Measurements from ENCODE around the gene KMO.

Gene KMO

GRCh38 chr1:241624935-241625334, 92.8 kb downstream of the KMO start:
- Histone ChIP-seq H4K8ac (ENCODE audit: low read length) (no peak overlapping the region), H3K4me1 (ENCODE audit: control insufficient read depth, insufficient read depth, low read depth, low read length) (peaks cover 4% of the 10 kb centered on the region), H3K23ac (ENCODE audit: low read length in 2 of 2) (no peak overlapping the region), H3K9ac (ENCODE audit: low read length) (no peak overlapping the region), H3K79me1 (replicated peaks; ENCODE audit: low read length, poor library complexity, severe bottlenecking) (peaks cover 14% of the 10 kb centered on the region), H2AFZ (ENCODE audit: low read depth, low read length) (no peak overlapping the region), H3K18ac (ENCODE audit: low read depth in 1 of 2, low read length in 2 of 2) (no peak overlapping the region), H3K4ac (ENCODE audit: low read depth in 1 of 2, low read length in 2 of 2) (no peak overlapping the region), H3K27ac (ENCODE audit: low read length, poor library complexity, severe bottlenecking) (no peak overlapping the region), H3K4me3 (ENCODE audit: insufficient read depth in 1 of 2, low read depth in 1 of 2, low read length in 2 of 2) (no peak overlapping the region), H3K36me3 (ENCODE audit: control insufficient read depth in 1 of 2, insufficient read depth in 2 of 2, low read depth in 1 of 2, low read length in 2 of 2) (peaks cover 0 to 2% of the 10 kb centered on the region in 2 experiments), H3K9me3 (ENCODE audit: control insufficient read depth, low read length) (no peaks in the 10 kb centered on the region), H2BK12ac (ENCODE audit: low read length in 2 of 2) (no peak overlapping the region), H4K91ac (ENCODE audit: low read length) (no peak overlapping the region), H2BK5ac (ENCODE audit: low read depth, low read length, poor library complexity, severe bottlenecking) (no peak overlapping the region), H2BK120ac (ENCODE audit: low read depth, low read length) (no peak overlapping the region), H3K14ac (ENCODE audit: low read length in 2 of 2) (no peak overlapping the region), H2BK15ac (ENCODE audit: low read depth, poor library complexity, severe bottlenecking) (no peak overlapping the region), H3K27me3 (ENCODE audit: control insufficient read depth in 1 of 2, insufficient read depth in 1 of 2, low read length in 2 of 2) (no peaks in the 10 kb centered on the region), H3K4me2 (ENCODE audit: low read length, poor library complexity, severe bottlenecking) (no peak overlapping the region), H2AK5ac (ENCODE audit: low read length, severe bottlenecking) (no peak overlapping the region)
- 100% methylated on average over 1 of the region's 2 CpGs for WGBS
- no peak for DNase-seq

- peak; percentile 65 for DNase-seq
- Histone ChIP-seq H2BK120ac (ENCODE audit: low read depth, low read length) (no peak overlapping the region), H3K9me3 (ENCODE audit: control insufficient read depth, low read length) (no peaks in the 10 kb centered on the region), H2BK15ac (ENCODE audit: low read depth, poor library complexity, severe bottlenecking) (no peak overlapping the region), H3K4ac (ENCODE audit: low read depth in 1 of 2, low read length in 2 of 2) (no peak overlapping the region), H3K14ac (ENCODE audit: low read length in 2 of 2) (no peak overlapping the region), H3K79me1 (replicated peaks; ENCODE audit: low read length, poor library complexity, severe bottlenecking) (peaks cover 18% of the 10 kb centered on the region), H3K23ac (ENCODE audit: low read length in 2 of 2) (no peak overlapping the region), H3K4me3 (ENCODE audit: insufficient read depth in 1 of 2, low read depth in 1 of 2, low read length in 2 of 2) (no peak overlapping the region), H3K36me3 (ENCODE audit: control insufficient read depth in 1 of 2, insufficient read depth in 2 of 2, low read depth in 1 of 2, low read length in 2 of 2) (peaks cover 0 to 2% of the 10 kb centered on the region in 2 experiments), H3K4me1 (ENCODE audit: control insufficient read depth, insufficient read depth, low read depth, low read length) (peaks cover 2% of the 10 kb centered on the region), H4K8ac (ENCODE audit: low read length) (no peak overlapping the region), H2AFZ (ENCODE audit: low read depth, low read length) (no peak overlapping the region), H3K9ac (ENCODE audit: low read length) (peak overlapping the region; percentile 34), H3K4me2 (ENCODE audit: low read length, poor library complexity, severe bottlenecking) (no peak overlapping the region), H3K27ac (ENCODE audit: low read length, poor library complexity, severe bottlenecking) (peak overlapping the region; percentile 47), H4K91ac (ENCODE audit: low read length) (no peak overlapping the region), H3K27me3 (ENCODE audit: control insufficient read depth in 1 of 2, insufficient read depth in 1 of 2, low read length in 2 of 2) (no peaks in the 10 kb centered on the region), H2BK12ac (ENCODE audit: low read length in 2 of 2) (no peak overlapping the region), H2BK5ac (ENCODE audit: low read depth, low read length, poor library complexity, severe bottlenecking) (no peak overlapping the region), H3K18ac (ENCODE audit: low read depth in 1 of 2, low read length in 2 of 2) (no peak overlapping the region), H2AK5ac (ENCODE audit: low read length, severe bottlenecking) (no peak overlapping the region)
- WGBS = 86% methylated on average over 6 of the region's 9 CpGs
Measured at GRCh38 chr1:241627453-241628259, 95.5 kb downstream of the KMO start.

- Histone ChIP-seq H3K4ac (ENCODE audit: low read depth in 1 of 2, low read length in 2 of 2) (no peak overlapping the region), H2BK5ac (ENCODE audit: low read depth, low read length, poor library complexity, severe bottlenecking) (no peak overlapping the region), H2BK15ac (ENCODE audit: low read depth, poor library complexity, severe bottlenecking) (no peak overlapping the region), H3K4me2 (ENCODE audit: low read length, poor library complexity, severe bottlenecking) (no peak overlapping the region), H3K4me1 (ENCODE audit: control insufficient read depth, insufficient read depth, low read depth, low read length) (no peaks in the 10 kb centered on the region), H2BK12ac (ENCODE audit: low read length in 2 of 2) (no peak overlapping the region), H3K4me3 (ENCODE audit: insufficient read depth in 1 of 2, low read depth in 1 of 2, low read length in 2 of 2) (no peak overlapping the region), H2BK120ac (ENCODE audit: low read depth, low read length) (no peak overlapping the region), H3K23ac (ENCODE audit: low read length in 2 of 2) (no peak overlapping the region), H3K9ac (ENCODE audit: low read length) (no peak overlapping the region), H3K27me3 (ENCODE audit: control insufficient read depth in 1 of 2, insufficient read depth in 1 of 2, low read length in 2 of 2) (no peaks in the 10 kb centered on the region), H4K8ac (ENCODE audit: low read length) (no peak overlapping the region), H3K36me3 (ENCODE audit: control insufficient read depth in 1 of 2, insufficient read depth in 2 of 2, low read depth in 1 of 2, low read length in 2 of 2) (peaks cover 0 to 9% of the 10 kb centered on the region in 2 experiments), H3K27ac (ENCODE audit: low read length, poor library complexity, severe bottlenecking) (no peak overlapping the region), H2AFZ (ENCODE audit: low read depth, low read length) (no peak overlapping the region), H3K14ac (ENCODE audit: low read length in 2 of 2) (no peak overlapping the region), H2AK5ac (ENCODE audit: low read length, severe bottlenecking) (no peak overlapping the region), H3K79me1 (replicated peaks; ENCODE audit: low read length, poor library complexity, severe bottlenecking) (peaks cover 14% of the 10 kb centered on the region), H4K91ac (ENCODE audit: low read length) (no peak overlapping the region), H3K9me3 (ENCODE audit: control insufficient read depth, low read length) (no peaks in the 10 kb centered on the region), H3K18ac (ENCODE audit: low read depth in 1 of 2, low read length in 2 of 2) (no peak overlapping the region)
- no peak for DNase-seq
Measured at GRCh38 chr1:241630005-241630404, 97.8 kb downstream of the KMO start.

- Histone ChIP-seq H4K8ac (ENCODE audit: low read length) (no peak overlapping the region), H3K14ac (ENCODE audit: low read length in 2 of 2) (no peak overlapping the region), H2BK15ac (ENCODE audit: low read depth, poor library complexity, severe bottlenecking) (no peak overlapping the region), H3K9ac (ENCODE audit: low read length) (no peak overlapping the region), H3K27me3 (ENCODE audit: control insufficient read depth in 1 of 2, insufficient read depth in 1 of 2, low read length in 2 of 2) (no peaks in the 10 kb centered on the region), H2AFZ (ENCODE audit: low read depth, low read length) (no peak overlapping the region), H3K4me1 (ENCODE audit: control insufficient read depth, insufficient read depth, low read depth, low read length) (no peaks in the 10 kb centered on the region), H3K27ac (ENCODE audit: low read length, poor library complexity, severe bottlenecking) (no peak overlapping the region), H3K36me3 (ENCODE audit: control insufficient read depth in 1 of 2, insufficient read depth in 2 of 2, low read depth in 1 of 2, low read length in 2 of 2) (peaks cover 0 to 13% of the 10 kb centered on the region in 2 experiments), H3K4me2 (ENCODE audit: low read length, poor library complexity, severe bottlenecking) (no peak overlapping the region), H2AK5ac (ENCODE audit: low read length, severe bottlenecking) (no peak overlapping the region), H3K4me3 (ENCODE audit: insufficient read depth in 1 of 2, low read depth in 1 of 2, low read length in 2 of 2) (no peak overlapping the region), H2BK5ac (ENCODE audit: low read depth, low read length, poor library complexity, severe bottlenecking) (no peak overlapping the region), H3K79me1 (replicated peaks; ENCODE audit: low read length, poor library complexity, severe bottlenecking) (peaks cover 18% of the 10 kb centered on the region), H4K91ac (ENCODE audit: low read length) (no peak overlapping the region), H2BK120ac (ENCODE audit: low read depth, low read length) (no peak overlapping the region), H3K9me3 (ENCODE audit: control insufficient read depth, low read length) (no peaks in the 10 kb centered on the region), H2BK12ac (ENCODE audit: low read length in 2 of 2) (no peak overlapping the region), H3K4ac (ENCODE audit: low read depth in 1 of 2, low read length in 2 of 2) (no peak overlapping the region), H3K23ac (ENCODE audit: low read length in 2 of 2) (no peak overlapping the region), H3K18ac (ENCODE audit: low read depth in 1 of 2, low read length in 2 of 2) (no peak overlapping the region)
- WGBS = 0% methylated on average over 1 of the region's 1 CpG
- no peak for DNase-seq
Measured at GRCh38 chr1:241630476-241630875, 98.3 kb downstream of the KMO start.

All from mesenchymal stem cell (in vitro differentiated cells and primary cell).